HG02840 (cell line): ENCODE results near the gene TRIM43.
"Not testable (repeated sequence)": the region's sequence is repeated elsewhere in the genome, so short reads cannot be mapped to it uniquely, and the experiment has no call there.

Experiments
- ATAC-seq: cut with Tn5 transposase; IDR thresholded peaks from one replicate; pipeline ENCODE4 v1.9.1; 2021; ENCODE audit warnings: mild to moderate bottlenecking, moderate library complexity, moderate number of reproducible peaks; ENCODE audit not compliant: unreplicated experiment, low FRiP score

TRIM43 gene

DNA sequence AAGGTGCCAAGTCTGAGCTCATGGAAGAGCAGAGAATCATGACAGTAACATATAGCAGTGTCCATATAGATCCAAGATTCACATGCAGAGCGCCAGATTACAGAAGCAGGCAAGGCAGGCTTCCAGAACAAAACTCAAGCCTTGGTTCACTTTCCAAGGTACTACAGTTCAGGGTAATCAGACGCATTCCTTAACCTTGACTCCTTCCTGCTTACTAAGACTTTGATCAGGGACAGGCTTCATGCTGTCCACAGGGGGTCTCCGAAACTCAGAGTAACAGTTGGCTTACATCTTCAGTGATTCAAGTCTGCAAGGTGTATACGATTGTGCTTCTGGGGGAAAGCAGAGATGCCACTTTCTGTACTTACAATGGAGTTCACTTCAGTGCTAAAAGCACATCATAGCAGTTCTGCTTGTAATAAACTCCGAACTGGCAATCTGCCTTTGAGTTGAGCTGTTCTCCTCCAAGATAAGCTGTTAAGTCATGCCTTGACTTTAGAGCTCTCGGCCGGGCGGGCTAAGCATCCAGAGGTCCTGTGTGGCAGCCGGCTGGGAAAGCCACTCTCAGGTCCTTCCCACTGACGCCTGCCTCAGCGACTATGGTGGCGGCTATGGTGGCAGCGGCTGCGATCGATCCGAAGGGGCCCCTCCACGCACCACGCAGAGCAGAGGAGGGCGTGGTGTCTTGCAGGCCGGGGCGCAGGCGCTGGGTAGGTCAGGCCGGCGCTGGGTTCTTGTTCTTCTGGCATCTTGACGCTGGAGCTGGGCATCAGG lies 48.9 kb downstream of the TRIM43 start:
- not testable (repeated sequence) for ATAC-seq

- ATAC-seq, result not testable (repeated sequence)
These were observed 49.4 kb downstream of the TRIM43 start for GRCh38 chr2:95641289-95641575.

DNA sequence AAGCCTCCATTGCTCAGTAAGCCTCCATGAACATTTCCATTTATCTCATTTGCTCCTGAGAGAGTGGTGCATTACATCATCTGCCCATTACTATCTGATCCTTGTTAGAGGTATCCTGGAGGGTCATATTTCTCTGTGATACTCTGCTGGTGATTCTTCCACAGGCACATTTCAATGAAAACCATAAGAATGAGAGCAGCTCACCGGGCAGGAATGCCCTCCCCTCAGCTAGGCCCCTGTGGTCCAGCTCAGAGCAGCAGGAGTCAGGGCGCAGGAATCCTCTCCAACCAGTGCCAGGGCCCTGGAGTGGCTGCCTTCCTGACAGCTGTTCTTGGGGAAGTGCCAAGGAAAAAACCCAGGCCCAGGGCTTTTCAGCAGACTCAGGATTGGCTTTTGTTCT lies 50.0 kb downstream of the TRIM43 start:
- ATAC-seq, result not testable (repeated sequence)

- not testable (repeated sequence) for ATAC-seq
These were observed 50.6 kb downstream of the TRIM43 start for GRCh38 chr2:95642360-95642759.

DNA sequence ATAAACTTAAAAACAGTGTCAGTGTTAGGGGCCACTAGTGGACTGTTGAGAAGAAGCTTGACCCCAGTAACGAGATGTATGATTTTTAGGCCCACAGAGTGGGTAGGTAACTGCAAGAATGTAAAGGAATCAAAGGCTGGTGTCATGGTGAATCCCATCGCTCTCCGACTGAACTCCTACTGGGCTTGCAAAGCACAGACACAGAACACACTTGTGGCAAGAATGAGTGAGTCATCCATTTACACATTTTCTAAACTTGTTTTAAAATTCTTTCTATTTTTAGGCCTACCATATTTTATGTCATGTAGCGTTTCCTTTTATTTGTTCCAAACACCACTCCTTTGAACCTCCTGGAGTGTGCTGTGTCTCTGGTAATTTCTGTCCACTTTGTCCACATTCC lies 51.1 kb downstream of the TRIM43 start:
- ATAC-seq, result not testable (repeated sequence)

DNA sequence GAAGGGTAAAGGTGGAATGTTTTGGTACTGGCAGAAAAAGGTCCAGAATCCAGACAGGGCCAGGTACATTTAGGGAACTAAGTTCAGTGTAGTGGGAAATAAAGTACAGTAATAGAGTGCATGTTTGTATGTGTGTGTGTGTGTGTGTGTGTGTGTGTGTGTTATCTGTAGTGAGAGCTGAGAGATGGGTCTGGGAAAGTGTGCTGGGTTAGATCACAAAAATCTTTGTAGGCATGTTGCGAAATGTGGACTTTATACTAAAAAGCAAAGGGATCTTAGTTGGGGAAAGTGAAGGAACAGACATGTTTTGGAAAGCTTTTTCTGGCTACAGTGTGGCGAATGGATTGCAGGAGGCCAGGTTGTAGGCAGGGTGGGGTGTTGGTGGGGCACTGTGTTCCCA lies 53.5 kb downstream of the TRIM43 start:
- ATAC-seq, result not testable (repeated sequence)

GRCh38 chr2:95646274-95646994 lies 54.6 kb downstream of the TRIM43 start:
- not testable (repeated sequence) for ATAC-seq

DNA sequence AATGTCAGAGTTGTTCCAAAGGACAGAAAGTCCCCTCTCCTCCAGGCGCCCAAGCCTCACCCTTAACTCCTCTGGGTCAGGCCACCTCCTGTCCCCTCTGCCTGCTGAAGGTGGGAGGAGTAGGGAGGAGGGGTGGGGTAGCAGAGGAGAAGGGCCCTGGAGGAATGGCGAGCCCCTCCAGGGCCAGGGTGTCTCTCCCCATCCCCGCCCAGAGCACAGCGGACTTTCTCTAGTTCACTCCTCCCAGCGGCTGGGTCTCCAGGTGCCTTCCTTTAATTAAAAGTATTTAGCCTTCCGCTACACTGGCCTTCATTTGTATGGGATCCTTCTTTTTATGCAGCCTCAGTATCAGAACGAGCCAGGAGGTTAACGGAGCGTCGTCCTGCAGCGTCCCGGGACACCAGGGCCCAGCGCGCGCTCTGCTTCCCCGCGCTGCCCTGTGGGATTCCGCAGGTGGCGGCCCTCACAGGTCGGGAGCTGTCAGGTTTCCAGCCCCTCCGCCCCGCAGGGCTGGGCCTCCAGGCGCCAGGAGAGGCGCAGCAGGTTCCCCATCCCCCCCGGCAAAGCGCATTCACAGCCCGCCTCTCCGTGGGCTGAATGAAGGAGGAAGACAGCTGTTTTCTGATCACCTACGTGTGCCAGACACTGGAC lies 57.2 kb downstream of the TRIM43 start:
- not testable (repeated sequence) for ATAC-seq
